AG04449 (cell line): ENCODE data around the gene NAV2.

ENCODE experiments used
- CTCF ChIA-PET: fragments of 350-600 bp; formaldehyde crosslinking; extraction: SDS; loops from one replicate; lab custom pipeline; 2021; ENCODE audit warnings: antibody characterized with exemption; lab: Yijun Ruan, JAX
- POLR2A ChIA-PET: fragments of 400-600, 350-600 bp; formaldehyde crosslinking; extraction: SDS; loops from one replicate; lab custom pipeline; 2020; ENCODE audit warnings: antibody characterized with exemption, inconsistent platforms; lab: Yijun Ruan, JAX
- DNase-seq: peaks from one replicate; pipeline ENCODE4 v3.0.0-alpha.2; 2010; ENCODE audit warnings: low read depth, low spot score
- H3K4me3 ChIP-seq: 2 replicates; pipeline ENCODE4 v1.5.1; 2011; ENCODE audit warnings: low read depth, mild to moderate bottlenecking, control low read depth, low read length
- TF ChIP-seq, protein P1 (sequence below): IDR thresholded peaks from one replicate; pipeline ENCODE4 v1.5.1; 2011; ENCODE audit warnings: mild to moderate bottlenecking, moderate library complexity, low read length, control low read depth, inconsistent platforms; ENCODE audit not compliant: insufficient read depth; ENCODE audit errors: missing control alignments

The NAV2 gene

DNA sequence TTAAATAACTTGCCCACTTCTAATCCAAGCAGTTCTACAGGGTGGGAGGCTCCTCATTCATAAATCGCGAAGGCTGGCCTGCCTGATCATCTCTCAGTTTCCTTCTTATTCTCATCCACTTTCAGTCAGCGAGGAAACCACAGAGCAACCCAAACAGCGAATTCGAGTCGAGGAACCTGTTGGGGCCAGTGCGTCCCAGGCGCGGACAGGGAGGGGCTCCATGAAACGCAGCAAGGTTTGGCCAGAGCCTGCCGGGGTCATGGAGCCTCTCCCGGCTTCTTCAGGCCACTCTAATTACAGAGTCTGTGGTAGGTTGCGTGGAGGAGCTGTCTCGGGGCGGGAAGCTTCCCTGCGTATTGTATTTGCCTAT, 741 bp upstream of the NAV2 start:
- ChIA-PET CTCF (interaction anchor here (0.8 to 3.8 kb wide), 11 partner anchors 11 to 158 kb away, joined by 3 to 14 read pairs (median 4); no protein-coding TSS in a partner anchor), POLR2A (interaction anchor here (0.9 kb wide), 1 partner anchor 118 kb away, joined by 3 read pairs; no protein-coding TSS in a partner anchor)
- H3K4me3 ChIP-seq: peak overlapping the region; percentile 80
- TF ChIP-seq, protein P1, sequence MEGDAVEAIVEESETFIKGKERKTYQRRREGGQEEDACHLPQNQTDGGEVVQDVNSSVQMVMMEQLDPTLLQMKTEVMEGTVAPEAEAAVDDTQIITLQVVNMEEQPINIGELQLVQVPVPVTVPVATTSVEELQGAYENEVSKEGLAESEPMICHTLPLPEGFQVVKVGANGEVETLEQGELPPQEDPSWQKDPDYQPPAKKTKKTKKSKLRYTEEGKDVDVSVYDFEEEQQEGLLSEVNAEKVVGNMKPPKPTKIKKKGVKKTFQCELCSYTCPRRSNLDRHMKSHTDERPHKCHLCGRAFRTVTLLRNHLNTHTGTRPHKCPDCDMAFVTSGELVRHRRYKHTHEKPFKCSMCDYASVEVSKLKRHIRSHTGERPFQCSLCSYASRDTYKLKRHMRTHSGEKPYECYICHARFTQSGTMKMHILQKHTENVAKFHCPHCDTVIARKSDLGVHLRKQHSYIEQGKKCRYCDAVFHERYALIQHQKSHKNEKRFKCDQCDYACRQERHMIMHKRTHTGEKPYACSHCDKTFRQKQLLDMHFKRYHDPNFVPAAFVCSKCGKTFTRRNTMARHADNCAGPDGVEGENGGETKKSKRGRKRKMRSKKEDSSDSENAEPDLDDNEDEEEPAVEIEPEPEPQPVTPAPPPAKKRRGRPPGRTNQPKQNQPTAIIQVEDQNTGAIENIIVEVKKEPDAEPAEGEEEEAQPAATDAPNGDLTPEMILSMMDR: no peak
- DNase-seq: no peak

DNA sequence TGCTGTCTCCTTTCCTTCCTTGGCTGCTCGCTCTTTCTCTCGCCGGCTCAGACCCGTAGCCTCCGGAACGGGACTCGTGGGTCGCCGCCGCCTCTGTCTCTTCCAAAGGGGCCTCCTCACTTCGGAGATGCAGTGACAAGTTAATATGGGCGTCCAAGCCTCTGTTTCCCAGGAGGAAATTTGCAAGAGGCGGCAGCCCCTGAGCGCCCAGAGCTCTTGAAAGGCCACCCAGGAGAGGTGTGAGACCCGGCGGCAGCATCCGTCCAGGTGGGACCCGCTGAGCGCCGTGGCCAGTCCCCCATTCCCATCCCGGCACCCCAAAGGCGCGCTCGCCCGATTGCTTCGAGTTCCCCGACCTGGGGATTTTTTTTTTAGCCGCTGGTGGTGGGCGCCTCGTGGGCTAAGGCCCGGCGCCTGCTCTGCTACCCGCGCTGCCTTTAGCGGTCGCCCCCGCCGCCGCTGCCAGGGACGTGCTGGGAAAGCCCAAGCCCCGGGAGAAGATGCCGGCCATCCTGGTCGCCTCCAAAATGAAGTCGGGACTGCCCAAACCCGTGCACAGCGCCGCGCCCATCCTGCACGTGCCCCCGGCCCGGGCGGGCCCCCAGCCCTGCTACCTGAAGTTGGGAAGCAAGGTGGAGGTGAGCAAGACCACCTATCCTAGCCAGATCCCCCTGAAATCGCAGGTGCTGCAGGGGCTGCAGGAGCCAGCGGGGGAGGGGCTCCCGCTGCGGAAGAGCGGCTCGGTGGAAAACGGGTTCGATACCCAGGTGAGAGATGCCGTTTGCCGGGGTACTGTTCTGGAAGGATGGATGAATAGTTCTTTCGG, 772 bp downstream of the NAV2 start:
- no peak for DNase-seq
- CTCF ChIA-PET: interaction anchor here (1.4 to 16.8 kb wide), 8 partner anchors 10 to 159 kb away, joined by 3 to 150 read pairs (median 6); no protein-coding TSS in a partner anchor
- POLR2A ChIA-PET: interaction anchor here (1.0 to 1.5 kb wide), 2 partner anchors 11 to 20 kb away, joined by 3 to 6 read pairs; no protein-coding TSS in a partner anchor
- H3K4me3 ChIP-seq: peak overlapping the region; percentile 80
- TF ChIP-seq, protein P1: no peak

DNA sequence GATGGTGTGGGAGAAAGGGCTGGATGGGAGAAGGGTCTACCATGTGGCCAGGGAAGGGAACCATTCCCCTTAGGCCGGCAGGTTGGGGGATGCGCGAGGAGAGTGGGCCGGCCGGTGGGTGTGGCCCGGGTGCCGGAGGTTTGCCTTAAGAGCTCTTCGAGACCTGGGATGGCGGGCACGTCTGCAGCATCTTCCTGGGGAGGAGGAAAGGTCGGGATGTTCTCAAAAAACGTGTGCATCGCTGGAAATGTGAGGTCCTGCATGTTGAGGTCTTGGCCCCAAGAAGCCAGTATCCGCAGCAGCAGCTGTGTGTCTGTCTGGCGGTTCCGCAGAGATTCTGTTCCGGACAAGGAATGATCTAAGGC, 1.4 kb downstream of the NAV2 start:
- H3K4me3 ChIP-seq: peak overlapping the region; percentile 80
- TF ChIP-seq, protein P1: no peak
- ChIA-PET CTCF (interaction anchor here (0.5 to 16.8 kb wide), 7 partner anchors 9 to 159 kb away, joined by 3 to 150 read pairs (median 4); no protein-coding TSS in a partner anchor), POLR2A (interaction anchor here (1.3 to 1.5 kb wide), 2 partner anchors 10 to 141 kb away, joined by 3 to 6 read pairs; no protein-coding TSS in a partner anchor)
- no peak for DNase-seq

DNA sequence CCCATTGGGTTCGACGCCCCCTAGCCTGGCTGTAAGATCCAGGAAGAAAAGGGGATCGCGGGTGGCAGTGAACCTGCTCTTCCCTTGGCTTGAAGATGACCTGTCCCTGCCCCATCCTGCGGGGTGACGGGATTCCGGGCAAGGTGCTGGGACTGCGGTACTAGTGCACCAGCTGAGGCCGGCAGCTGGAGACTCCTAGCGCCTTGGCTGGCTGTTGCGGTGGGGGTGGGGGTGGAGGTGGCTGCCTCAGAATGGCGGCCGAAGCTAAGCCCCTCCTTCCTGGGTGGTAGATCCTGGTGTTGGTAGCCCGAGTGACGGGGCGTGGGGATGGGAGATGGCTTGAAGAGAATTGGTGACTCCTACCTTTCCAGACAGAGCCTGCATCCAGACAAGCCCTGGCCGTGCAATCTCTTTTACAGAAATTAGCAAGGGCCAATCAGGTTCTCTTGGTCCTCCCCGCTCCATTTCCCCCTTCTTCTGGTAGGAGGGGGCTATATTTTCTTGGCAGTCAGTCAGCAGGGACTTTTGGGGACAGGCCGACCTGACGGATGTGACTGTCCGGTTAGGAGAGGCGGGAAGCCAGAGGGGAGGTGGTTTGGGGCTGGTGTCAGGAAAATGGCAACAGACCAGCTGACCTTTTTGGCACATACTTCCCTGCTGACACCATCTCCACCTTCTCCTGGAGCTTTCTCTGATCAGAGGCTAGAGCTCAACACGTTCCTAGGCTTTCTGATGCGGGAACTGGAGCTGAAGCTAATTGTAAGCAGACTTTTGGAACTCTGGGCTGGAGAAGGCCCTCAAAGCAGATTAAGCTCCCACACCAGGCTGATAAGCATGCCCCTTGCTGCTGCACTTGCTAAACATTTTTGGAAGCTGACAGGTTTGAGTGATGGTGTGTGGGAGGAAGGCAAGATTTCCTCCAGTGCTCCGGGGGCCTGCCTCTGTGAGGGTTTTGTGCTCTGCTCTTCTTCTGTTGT, 2.0 kb downstream of the NAV2 start:
- TF ChIP-seq, protein P1: no peak
- ChIA-PET CTCF (interaction anchor here (0.5 to 16.8 kb wide), 7 partner anchors 9 to 160 kb away, joined by 3 to 150 read pairs (median 4); no protein-coding TSS in a partner anchor), POLR2A (interaction anchor here (0.6 to 1.5 kb wide), 6 partner anchors 10 to 178 kb away, joined by 3 to 6 read pairs (median 4); no protein-coding TSS in a partner anchor)
- no peak for DNase-seq
- peak overlapping the region; percentile 80 for H3K4me3 ChIP-seq

DNA sequence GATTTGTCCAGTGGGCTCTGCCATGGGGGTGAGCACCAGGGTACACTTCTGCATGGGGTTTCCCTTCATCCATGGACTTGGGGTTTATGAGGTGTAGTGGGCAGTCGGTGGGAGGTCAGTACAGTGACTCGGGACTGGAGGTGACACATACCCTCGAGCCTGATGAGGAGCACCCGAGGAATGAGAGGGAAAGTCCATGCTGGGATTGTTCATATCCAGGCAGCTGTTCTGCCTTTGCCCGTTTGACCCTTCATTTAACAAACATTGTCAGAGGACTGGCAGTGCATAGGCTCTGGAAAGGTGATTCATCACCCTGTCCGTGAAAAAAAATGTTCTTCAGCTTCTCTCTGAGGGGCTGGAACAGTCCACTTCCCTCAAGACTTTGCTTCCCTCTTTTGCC, 2.7 kb downstream of the NAV2 start:
- ChIA-PET POLR2A (interaction anchor here (0.6 to 1.4 kb wide), 5 partner anchors 20 to 144 kb away, joined by 3 to 6 read pairs (median 3); no protein-coding TSS in a partner anchor), CTCF (interaction anchor here (8.0 to 16.8 kb wide), 2 partner anchors 21 to 151 kb away, joined by 56 to 150 read pairs; no protein-coding TSS in a partner anchor)
- DNase-seq: peak; percentile 83
- H3K4me3 ChIP-seq: peak overlapping the region; percentile 80
- TF ChIP-seq, protein P1: no peak
